Measurements from ENCODE around the gene NTRK3. TPM values are rescaled to one million over a fixed set of nuclear protein-coding genes. Genes with fewer than 3 reads are reported as not detected.

NTRK3 gene
- total RNA-seq, 1 donor from 2014 or later, result not detected

DNA sequence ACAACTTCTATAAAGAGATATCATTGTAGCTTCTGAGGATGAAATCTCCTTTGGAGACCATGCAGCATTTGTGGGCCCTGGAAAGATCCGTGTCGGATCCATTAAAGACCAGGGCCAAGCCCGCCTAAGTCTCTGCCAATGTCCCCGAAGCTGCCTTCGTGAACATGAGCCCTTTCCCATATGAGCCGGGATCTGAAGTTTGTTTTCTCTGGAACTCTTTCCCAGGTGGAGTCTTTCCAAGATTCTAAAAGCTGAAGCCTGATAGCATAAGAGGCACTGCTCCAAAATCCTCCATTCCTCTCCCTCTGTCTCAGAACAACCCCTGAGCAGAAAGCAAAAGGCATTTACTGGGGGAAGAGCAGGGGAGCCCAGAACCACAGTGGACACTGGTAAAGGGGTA is 274.6 kb downstream of the NTRK3 start:
- no peak overlapping the region for H3K27ac Mint-ChIP-seq
- no peaks in the 10 kb centered on the region for H3K36me3 Mint-ChIP-seq (ENCODE audit: insufficient read depth)
- DNase-seq (ENCODE audit: low spot score, unreplicated experiment), result no peak
- H3K4me3 Mint-ChIP-seq (ENCODE audit: low read depth), result no peak overlapping the region
- no peaks in the 10 kb centered on the region for H3K9me3 Mint-ChIP-seq (ENCODE audit: low read depth)
- peaks cover 2% of the 10 kb centered on the region for H3K27me3 Mint-ChIP-seq
- TF ChIP-seq, protein P1, sequence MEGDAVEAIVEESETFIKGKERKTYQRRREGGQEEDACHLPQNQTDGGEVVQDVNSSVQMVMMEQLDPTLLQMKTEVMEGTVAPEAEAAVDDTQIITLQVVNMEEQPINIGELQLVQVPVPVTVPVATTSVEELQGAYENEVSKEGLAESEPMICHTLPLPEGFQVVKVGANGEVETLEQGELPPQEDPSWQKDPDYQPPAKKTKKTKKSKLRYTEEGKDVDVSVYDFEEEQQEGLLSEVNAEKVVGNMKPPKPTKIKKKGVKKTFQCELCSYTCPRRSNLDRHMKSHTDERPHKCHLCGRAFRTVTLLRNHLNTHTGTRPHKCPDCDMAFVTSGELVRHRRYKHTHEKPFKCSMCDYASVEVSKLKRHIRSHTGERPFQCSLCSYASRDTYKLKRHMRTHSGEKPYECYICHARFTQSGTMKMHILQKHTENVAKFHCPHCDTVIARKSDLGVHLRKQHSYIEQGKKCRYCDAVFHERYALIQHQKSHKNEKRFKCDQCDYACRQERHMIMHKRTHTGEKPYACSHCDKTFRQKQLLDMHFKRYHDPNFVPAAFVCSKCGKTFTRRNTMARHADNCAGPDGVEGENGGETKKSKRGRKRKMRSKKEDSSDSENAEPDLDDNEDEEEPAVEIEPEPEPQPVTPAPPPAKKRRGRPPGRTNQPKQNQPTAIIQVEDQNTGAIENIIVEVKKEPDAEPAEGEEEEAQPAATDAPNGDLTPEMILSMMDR (IDR thresholded peaks at IDR 0.05; ENCODE audit: unreplicated experiment), result no peak
- no peaks in the 10 kb centered on the region for H3K4me1 Mint-ChIP-seq (ENCODE audit: low read depth)

DNA sequence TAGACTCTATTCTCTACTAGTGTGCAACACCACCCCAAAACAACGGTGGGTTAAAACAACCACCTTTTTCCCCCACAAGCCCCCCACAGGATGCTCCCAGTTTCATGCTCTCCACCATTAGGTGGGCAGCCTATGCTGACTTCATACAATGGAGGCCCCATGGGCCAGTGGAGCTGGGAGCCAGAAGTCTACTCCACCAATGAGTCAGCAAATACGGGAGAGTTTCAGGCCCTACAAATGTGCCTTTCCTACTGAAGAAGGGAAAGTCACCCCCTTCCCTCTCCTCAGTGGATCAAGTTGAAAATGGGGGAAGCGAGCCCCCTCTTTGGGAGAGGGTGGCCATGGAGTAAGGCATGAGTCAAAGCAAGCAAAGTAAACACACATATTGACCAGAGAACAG is 278.6 kb downstream of the NTRK3 start:
- DNase-seq (ENCODE audit: low spot score, unreplicated experiment), result no peak
- Mint-ChIP-seq H3K4me3 (ENCODE audit: low read depth) (no peak overlapping the region), H3K36me3 (ENCODE audit: insufficient read depth) (no peaks in the 10 kb centered on the region), H3K4me1 (ENCODE audit: low read depth) (no peaks in the 10 kb centered on the region), H3K27me3 (peaks cover 13% of the 10 kb centered on the region), H3K9me3 (ENCODE audit: low read depth) (no peaks in the 10 kb centered on the region), H3K27ac (no peak overlapping the region)
- TF ChIP-seq, protein P1 (IDR thresholded peaks at IDR 0.05; ENCODE audit: unreplicated experiment), result no peak

DNA sequence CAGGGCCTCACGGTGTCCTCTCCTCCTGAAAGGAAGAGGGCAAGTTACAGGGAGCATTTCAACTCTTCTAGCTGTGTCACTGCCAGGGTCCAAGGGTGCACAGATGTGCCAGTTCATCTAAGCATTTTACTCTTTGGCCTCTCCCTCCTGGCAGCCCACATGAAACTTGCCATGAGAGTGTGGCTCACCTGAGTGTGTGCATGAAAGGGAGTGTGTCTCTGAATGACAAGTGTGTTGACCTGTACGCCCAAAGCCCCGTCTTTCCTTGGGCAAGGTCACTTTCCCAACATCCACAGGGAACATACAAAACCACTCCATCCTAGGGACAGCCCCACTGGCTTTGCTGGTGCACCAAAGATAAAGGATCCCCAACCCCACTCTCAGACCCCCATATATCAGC is 280.0 kb downstream of the NTRK3 start:
- Mint-ChIP-seq H3K4me1 (ENCODE audit: low read depth) (no peaks in the 10 kb centered on the region), H3K36me3 (ENCODE audit: insufficient read depth) (no peaks in the 10 kb centered on the region), H3K4me3 (ENCODE audit: low read depth) (no peak overlapping the region), H3K9me3 (ENCODE audit: low read depth) (no peaks in the 10 kb centered on the region), H3K27me3 (peaks cover 13% of the 10 kb centered on the region), H3K27ac (no peak overlapping the region)
- no peak for DNase-seq (ENCODE audit: low spot score, unreplicated experiment)
- TF ChIP-seq, protein P1 (IDR thresholded peaks at IDR 0.05; ENCODE audit: unreplicated experiment), result no peak

DNA sequence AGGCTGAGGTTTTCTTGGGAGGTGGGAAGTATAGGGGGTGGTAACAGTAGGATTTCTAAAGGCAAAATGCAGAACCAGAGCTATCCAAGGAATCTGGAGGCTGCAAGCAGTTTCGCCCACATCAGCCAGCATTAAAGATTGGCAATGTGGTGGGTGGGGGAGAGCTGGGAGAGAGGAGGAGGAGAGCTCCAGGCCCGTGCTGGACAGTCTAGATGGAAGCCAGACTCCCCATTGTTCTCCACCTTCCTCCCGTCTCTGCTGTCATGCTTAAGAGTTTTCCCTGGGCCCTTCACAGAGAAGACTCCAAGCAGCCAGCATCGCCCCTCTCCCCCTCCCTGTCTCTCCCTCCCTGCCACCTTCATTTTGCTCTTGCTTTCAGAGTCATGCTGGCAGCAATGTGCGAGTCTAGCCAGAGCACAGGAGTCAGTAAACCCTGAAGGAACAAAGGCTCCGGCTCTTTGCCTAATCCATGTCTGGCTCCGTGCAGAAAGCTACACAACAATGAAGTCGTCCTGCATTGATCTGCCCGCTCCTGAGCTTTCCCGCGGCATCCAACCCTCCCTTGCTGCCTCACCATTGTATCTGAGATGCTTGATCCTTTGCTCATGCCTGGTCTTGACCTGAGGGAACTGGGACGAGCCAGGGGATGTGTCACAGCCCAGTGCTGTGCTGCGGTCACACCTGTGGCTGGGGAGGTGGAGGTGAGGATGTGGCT is 282.9 kb downstream of the NTRK3 start:
- Mint-ChIP-seq H3K36me3 (ENCODE audit: insufficient read depth) (no peaks in the 10 kb centered on the region), H3K9me3 (ENCODE audit: low read depth) (no peaks in the 10 kb centered on the region), H3K4me1 (ENCODE audit: low read depth) (no peaks in the 10 kb centered on the region), H3K27me3 (peaks cover 13% of the 10 kb centered on the region), H3K27ac (no peak overlapping the region), H3K4me3 (ENCODE audit: low read depth) (no peak overlapping the region)
- TF ChIP-seq, protein P1 (IDR thresholded peaks at IDR 0.05; ENCODE audit: unreplicated experiment), result no peak
- no peak for DNase-seq (ENCODE audit: low spot score, unreplicated experiment)

DNA sequence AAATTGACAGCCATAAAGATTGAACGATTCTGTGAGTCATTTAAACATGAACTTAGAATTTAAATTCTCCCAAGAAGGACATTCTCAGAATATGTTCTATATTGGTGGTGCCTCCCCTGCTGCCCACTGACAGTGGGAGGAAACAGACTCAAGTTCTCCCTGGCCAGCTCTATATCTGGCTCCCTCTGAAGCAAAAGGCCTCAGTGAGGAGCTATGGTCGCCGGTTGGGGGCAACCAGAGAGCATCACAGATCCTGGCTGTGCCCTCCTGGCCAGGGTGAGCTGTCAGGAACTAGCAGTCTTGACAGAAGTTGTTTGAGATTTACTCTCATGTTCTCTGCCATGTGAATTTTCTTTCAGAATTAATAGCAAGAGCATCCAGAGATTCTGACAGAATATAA is 285.5 kb downstream of the NTRK3 start:
- H3K4me1 Mint-ChIP-seq (ENCODE audit: low read depth), result no peaks in the 10 kb centered on the region

More for the DNA sequence above, 285.5 kb downstream of the NTRK3 start:
- no peak for DNase-seq (ENCODE audit: low spot score, unreplicated experiment)
- peaks cover 13% of the 10 kb centered on the region for H3K27me3 Mint-ChIP-seq
- no peaks in the 10 kb centered on the region for H3K36me3 Mint-ChIP-seq (ENCODE audit: insufficient read depth)
- no peaks in the 10 kb centered on the region for H3K9me3 Mint-ChIP-seq (ENCODE audit: low read depth)
- no peak overlapping the region for H3K4me3 Mint-ChIP-seq (ENCODE audit: low read depth)
- TF ChIP-seq, protein P1 (IDR thresholded peaks at IDR 0.05; ENCODE audit: unreplicated experiment), result no peak
- H3K27ac Mint-ChIP-seq, result no peak overlapping the region

Measured in progenitor cell of endocrine pancreas (in vitro differentiated cells).